Panc1 (cell line): ENCODE data around the gene SCP2.

Source experiments
- CTCF ChIP-seq: fragments of 450-650 bp; IDR thresholded peaks from 2 replicates; pipeline ENCODE4 v1.5.1; 2017; ENCODE audit warnings: mild to moderate bottlenecking
- POLR2AphosphoS5 ChIP-seq: IDR thresholded peaks from 2 replicates; pipeline ENCODE4 v1.6.1; 2012; ENCODE audit warnings: mild to moderate bottlenecking, low read depth, low read length, moderate library complexity
- REST ChIP-seq, 2 experiments: IDR thresholded peaks; 2 replicates each; pipeline ENCODE4 v1.6.1; 2011 to 2012; ENCODE audit warnings: low read depth in 2 of 2, control low read depth in 1 of 2, low read length in 1 of 2, mild to moderate bottlenecking in 1 of 2, moderate library complexity in 1 of 2; ENCODE audit not compliant: insufficient read depth in 1 of 2
- SIN3A ChIP-seq: IDR thresholded peaks from 2 replicates; pipeline ENCODE4 v1.6.1; 2012; ENCODE audit warnings: low read depth, mild to moderate bottlenecking, low read length, moderate library complexity, borderline replicate concordance; ENCODE audit not compliant: insufficient read depth
- TCF7L2 ChIP-seq: IDR thresholded peaks from 2 replicates; pipeline ENCODE4 v1.6.1; 2011; ENCODE audit warnings: mild to moderate bottlenecking, low read depth, low read length, inconsistent platforms

GRCh38 chr1:53077599-53077965 lies 150.5 kb downstream of the SCP2 start:
- TF ChIP-seq CTCF (no peak), SIN3A (no peak), POLR2AphosphoS5 (no peak), TCF7L2 (no peak), REST (IDR thresholded peaks at IDR 0.05; ENCODE audit: insufficient read depth in 1 of 2, low read depth in 2 of 2, low read length in 1 of 2) (no peak)
